Measurements from ENCODE around the gene TBATA. TPM values are rescaled to one million over a fixed set of nuclear protein-coding genes. Genes with fewer than 3 reads are reported as not detected.

TBATA gene
- total and polyA plus RNA-seq, 9 donors = 0.08 to 0.21 (median 0.09) TPM; not detected in 6

DNA sequence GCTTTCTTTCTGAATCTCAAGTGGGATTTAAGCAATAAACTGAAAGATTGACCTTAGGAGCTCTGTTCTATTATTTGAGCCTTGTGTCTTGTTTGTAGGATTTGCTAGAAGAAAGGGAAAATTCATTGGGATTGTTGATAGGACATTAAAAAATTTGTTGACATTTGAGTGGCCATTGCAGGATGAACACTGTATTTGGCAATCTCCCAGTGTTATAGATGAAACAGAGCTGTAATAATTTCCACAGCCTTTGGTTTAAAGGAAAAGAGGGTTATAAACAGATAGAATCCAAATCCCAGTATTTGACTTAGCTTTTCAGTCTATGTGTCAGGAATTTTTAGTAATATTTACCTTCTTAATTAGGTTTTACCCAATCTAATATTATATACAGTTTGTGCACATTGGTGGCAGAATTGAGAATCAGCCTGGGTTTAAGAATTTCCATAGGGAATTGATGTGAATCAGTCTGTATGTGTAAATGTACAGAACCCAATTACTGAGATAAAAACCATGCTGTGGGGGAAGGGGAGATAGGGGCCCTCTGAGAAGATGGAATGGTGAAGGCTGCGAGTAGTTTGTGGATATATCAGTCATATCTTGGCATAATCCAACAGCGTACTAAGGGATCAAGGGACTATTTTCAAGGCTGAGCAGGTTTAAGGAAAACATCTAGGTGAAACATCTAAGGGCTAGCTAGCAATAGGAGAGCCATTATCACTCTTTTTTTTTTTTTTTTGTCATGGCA lies 37.1 kb upstream of the TBATA start:
- no peaks in the 10 kb centered on the region for H3K9me3 ChIP-seq (replicated peaks; ENCODE audit: control insufficient read depth, low read depth, low read length)
- DNase-seq = no peak
- no peaks in the 10 kb centered on the region for H3K27me3 ChIP-seq (ENCODE audit: control insufficient read depth, insufficient read depth, low read length)
- no peak overlapping the region for H3K4me3 ChIP-seq (ENCODE audit: low read length)
- H3K4me1 ChIP-seq (ENCODE audit: control insufficient read depth, insufficient read depth, low read length) = no peaks in the 10 kb centered on the region
- H3K27ac ChIP-seq (ENCODE audit: low read length) = no peak overlapping the region
- peaks cover 33% of the 10 kb centered on the region for H3K36me3 ChIP-seq (ENCODE audit: control insufficient read depth, insufficient read depth, low read length)
- 80% methylated on average over 1 of the region's 2 CpGs for WGBS (ENCODE audit: insufficient coverage)

DNA sequence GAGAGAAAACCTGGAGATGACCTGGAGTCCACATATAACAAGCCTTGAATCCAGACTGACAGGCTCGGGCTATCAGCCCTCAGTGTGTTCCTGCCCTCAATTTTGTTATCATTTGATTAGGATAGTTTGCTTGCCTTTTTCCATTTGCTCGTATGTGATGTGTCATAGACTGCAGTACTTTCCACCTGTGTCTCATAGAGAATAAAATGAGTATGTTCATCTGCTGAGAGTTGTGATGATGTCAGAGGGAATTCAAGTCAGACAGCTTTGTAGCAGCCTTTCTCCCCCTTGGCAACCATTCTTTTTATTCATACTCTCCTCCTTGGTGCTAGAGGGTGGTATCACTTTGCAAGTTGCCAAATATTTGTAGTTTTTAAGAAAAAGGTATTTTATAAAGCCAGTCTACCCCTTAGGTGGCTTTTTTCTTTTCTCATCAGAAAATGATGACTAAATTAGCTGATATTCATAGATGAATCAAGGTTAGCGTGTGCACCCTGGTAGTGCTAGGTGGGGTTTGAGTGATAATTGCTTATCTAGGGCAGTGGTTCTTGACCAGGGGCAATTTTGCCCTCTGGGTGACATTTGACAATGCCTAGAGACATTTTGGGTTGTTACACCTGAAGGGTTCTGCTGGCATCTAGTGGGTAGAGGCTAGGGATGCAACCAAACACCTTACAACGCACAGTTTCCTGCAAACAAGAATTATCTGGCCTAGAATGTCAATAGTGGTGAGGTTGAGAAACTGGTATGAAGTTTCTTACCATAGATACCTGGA lies 36.0 kb upstream of the TBATA start:
- H3K4me1 ChIP-seq (ENCODE audit: control insufficient read depth, insufficient read depth, low read length) = peaks cover 2% of the 10 kb centered on the region
- no peaks in the 10 kb centered on the region for H3K9me3 ChIP-seq (replicated peaks; ENCODE audit: control insufficient read depth, low read depth, low read length)
- H3K27me3 ChIP-seq (ENCODE audit: control insufficient read depth, insufficient read depth, low read length) = no peaks in the 10 kb centered on the region
- DNase-seq = no peak
- no peak overlapping the region for H3K27ac ChIP-seq (ENCODE audit: low read length)
- peaks cover 33% of the 10 kb centered on the region for H3K36me3 ChIP-seq (ENCODE audit: control insufficient read depth, insufficient read depth, low read length)
- 100% methylated on average over 1 of the region's 4 CpGs for WGBS (ENCODE audit: insufficient coverage)
- H3K4me3 ChIP-seq (ENCODE audit: low read length) = no peak overlapping the region

DNA sequence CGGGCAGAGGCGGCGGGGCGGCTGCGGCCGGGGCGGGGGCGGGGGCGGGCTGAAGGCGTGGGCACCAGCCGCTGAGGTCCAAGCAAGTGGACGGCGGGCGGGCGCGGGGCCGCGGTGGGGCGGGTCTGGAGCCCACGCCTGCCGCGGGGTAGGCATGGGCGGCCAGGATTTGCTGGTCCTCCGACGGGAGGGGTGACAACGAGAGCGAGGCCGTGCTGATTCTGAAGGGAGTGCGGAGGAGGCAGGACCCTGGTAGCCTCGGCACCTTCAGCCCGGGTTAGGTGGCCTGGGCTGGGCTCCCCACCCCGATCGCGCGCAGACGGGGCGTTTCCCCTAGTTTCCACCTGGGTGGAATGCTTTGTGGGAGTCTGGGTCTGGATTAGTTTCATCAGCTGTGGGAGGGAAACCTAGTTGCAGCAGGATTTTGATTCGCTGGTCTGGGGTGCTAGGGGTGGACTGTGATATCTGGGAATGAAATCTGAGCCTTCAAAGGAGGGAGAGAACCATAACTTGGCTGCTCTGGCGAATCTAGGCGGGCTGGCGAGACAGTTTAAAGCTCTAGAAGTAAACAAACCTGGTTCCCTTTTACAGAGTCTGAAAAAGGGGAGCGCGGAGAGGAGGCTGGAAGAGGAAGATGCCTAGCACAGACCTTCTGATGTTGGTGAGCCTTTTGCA lies 31.2 kb upstream of the TBATA start:
- H3K9me3 ChIP-seq (replicated peaks; ENCODE audit: control insufficient read depth, low read depth, low read length) = no peaks in the 10 kb centered on the region
- peak overlapping the region; percentile 70 for H3K4me3 ChIP-seq (ENCODE audit: low read length)
- peak overlapping the region; percentile 93 for H3K27ac ChIP-seq (ENCODE audit: low read length)
- H3K36me3 ChIP-seq (ENCODE audit: control insufficient read depth, insufficient read depth, low read length) = peaks cover 20% of the 10 kb centered on the region
- peaks cover 4% of the 10 kb centered on the region for H3K4me1 ChIP-seq (ENCODE audit: control insufficient read depth, insufficient read depth, low read length)
- peak; percentile 92 for DNase-seq
- peaks cover 2% of the 10 kb centered on the region for H3K27me3 ChIP-seq (ENCODE audit: control insufficient read depth, insufficient read depth, low read length)
- under 1% methylated on average over 43 of the region's 43 CpGs for WGBS (ENCODE audit: insufficient coverage)

GRCh38 chr10:70815504-70816219 lies 30.5 kb upstream of the TBATA start, which contains the start of gene SGPL1:
TSS of gene SGPL1 (plus strand) at chr10:70815948. CDS start at chr10:70816854, 906 bp downstream.
- Histone ChIP-seq H3K27me3 (ENCODE audit: control insufficient read depth, insufficient read depth, low read length) (peaks cover 2% of the 10 kb centered on the region), H3K4me1 (ENCODE audit: control insufficient read depth, insufficient read depth, low read length) (peaks cover 4% of the 10 kb centered on the region), H3K36me3 (ENCODE audit: control insufficient read depth, insufficient read depth, low read length) (peaks cover 13% of the 10 kb centered on the region), H3K4me3 (ENCODE audit: low read length) (peak within 1 kb of the TSS; percentile 70), H3K27ac (ENCODE audit: low read length) (peak within 1 kb of the TSS; percentile 93), H3K9me3 (replicated peaks; ENCODE audit: control insufficient read depth, low read depth, low read length) (no peaks in the 10 kb centered on the region)
- WGBS (ENCODE audit: insufficient coverage) = 2% methylated on average over 56 of the region's 58 CpGs
- peak; percentile 91 for DNase-seq

DNA sequence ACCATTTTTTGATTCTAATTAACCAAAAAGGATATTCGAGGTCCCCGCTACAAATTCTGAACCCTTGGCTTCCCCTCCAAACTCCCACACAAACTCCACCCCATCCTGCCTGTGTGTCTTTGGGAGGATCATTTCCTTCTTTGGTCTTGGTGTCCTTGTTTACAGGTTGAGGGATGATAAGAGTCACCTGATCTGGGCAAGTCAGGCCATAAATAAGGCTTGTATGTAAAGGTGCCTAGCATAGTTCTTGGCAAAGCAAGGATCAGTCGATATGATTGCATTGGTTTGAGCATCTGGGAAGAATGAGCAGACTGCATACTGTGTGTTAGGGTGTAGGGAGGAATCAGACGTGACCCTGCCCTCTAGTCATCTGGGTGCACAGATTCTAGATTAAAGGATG lies 28.9 kb upstream of the TBATA start:
- no peak overlapping the region for H3K4me3 ChIP-seq (ENCODE audit: low read length)

GRCh38 chr10:70812814-70813213 lies 27.6 kb upstream of the TBATA start:
- no peak overlapping the region for H3K27ac ChIP-seq (ENCODE audit: low read length)
- peaks cover 5% of the 10 kb centered on the region for H3K36me3 ChIP-seq (ENCODE audit: control insufficient read depth, insufficient read depth, low read length)
- H3K4me3 ChIP-seq (ENCODE audit: low read length) = no peak overlapping the region
- no peak for DNase-seq
- peaks cover 2% of the 10 kb centered on the region for H3K27me3 ChIP-seq (ENCODE audit: control insufficient read depth, insufficient read depth, low read length)
- peaks cover 4% of the 10 kb centered on the region for H3K4me1 ChIP-seq (ENCODE audit: control insufficient read depth, insufficient read depth, low read length)
- H3K9me3 ChIP-seq (replicated peaks; ENCODE audit: control insufficient read depth, low read depth, low read length) = no peaks in the 10 kb centered on the region
- 80% methylated on average over 3 of the region's 4 CpGs for WGBS (ENCODE audit: insufficient coverage)

More for the DNA sequence above, 28.9 kb upstream of the TBATA start:
- peaks cover 4% of the 10 kb centered on the region for H3K4me1 ChIP-seq (ENCODE audit: control insufficient read depth, insufficient read depth, low read length)
- no peak for DNase-seq
- no peak overlapping the region for H3K27ac ChIP-seq (ENCODE audit: low read length)
- 80% methylated on average over 2 of the region's 4 CpGs for WGBS (ENCODE audit: insufficient coverage)
- peaks cover 7% of the 10 kb centered on the region for H3K36me3 ChIP-seq (ENCODE audit: control insufficient read depth, insufficient read depth, low read length)
- H3K27me3 ChIP-seq (ENCODE audit: control insufficient read depth, insufficient read depth, low read length) = peaks cover 2% of the 10 kb centered on the region
- no peaks in the 10 kb centered on the region for H3K9me3 ChIP-seq (replicated peaks; ENCODE audit: control insufficient read depth, low read depth, low read length)

DNA sequence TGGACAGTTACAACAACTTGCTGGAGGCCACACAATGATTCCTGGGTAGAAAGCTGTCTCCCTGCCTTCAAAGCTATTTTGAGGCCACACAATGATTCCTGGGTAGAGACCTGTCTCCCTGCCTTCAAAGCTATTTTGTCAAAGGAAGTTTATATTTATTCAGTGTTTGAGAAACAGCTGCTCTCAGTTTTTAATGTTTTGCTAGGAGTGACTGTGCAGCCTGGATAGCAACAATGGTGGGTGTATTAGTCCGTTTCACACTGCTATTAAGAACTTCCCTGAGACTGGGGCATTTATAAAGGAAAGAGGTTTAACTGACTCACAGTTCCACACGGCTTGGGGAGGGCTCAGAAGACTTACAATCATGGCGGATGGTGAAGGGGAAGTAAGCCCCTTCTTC lies 26.7 kb upstream of the TBATA start:
- Histone ChIP-seq H3K4me3 (ENCODE audit: low read length) (no peak overlapping the region), H3K4me1 (ENCODE audit: control insufficient read depth, insufficient read depth, low read length) (peaks cover 4% of the 10 kb centered on the region), H3K27me3 (ENCODE audit: control insufficient read depth, insufficient read depth, low read length) (peaks cover 2% of the 10 kb centered on the region), H3K27ac (ENCODE audit: low read length) (no peak overlapping the region), H3K36me3 (ENCODE audit: control insufficient read depth, insufficient read depth, low read length) (no peaks in the 10 kb centered on the region), H3K9me3 (replicated peaks; ENCODE audit: control insufficient read depth, low read depth, low read length) (no peaks in the 10 kb centered on the region)
- DNase-seq = no peak
- 37% methylated on average over 2 of the region's 3 CpGs for WGBS (ENCODE audit: insufficient coverage)

DNA sequence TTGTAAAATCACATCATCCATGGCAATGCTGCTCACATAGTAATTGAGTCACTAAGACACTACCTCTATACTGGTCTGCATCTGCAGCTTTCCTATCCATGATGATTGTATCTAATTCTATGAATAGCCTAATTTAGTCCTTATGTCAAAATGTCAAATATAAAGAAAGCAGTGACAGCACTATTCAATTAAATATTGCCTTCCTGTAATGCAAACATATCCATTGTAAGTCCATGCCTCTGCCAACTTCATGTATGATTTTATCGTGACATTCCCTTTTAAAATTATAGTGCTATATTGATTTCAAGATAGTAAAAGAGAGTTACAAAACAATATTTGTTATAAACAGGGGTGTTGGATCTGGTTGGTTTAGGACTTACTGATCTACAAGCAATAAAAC lies 25.8 kb upstream of the TBATA start:
- WGBS (ENCODE audit: insufficient coverage) = no CpG with 5 or more reads among the region's 1 CpG
- no peak overlapping the region for H3K27ac ChIP-seq (ENCODE audit: low read length)
- H3K9me3 ChIP-seq (replicated peaks; ENCODE audit: control insufficient read depth, low read depth, low read length) = no peaks in the 10 kb centered on the region
- peaks cover 3% of the 10 kb centered on the region for H3K4me1 ChIP-seq (ENCODE audit: control insufficient read depth, insufficient read depth, low read length)
- H3K27me3 ChIP-seq (ENCODE audit: control insufficient read depth, insufficient read depth, low read length) = peaks cover 2% of the 10 kb centered on the region
- no peak for DNase-seq
- H3K36me3 ChIP-seq (ENCODE audit: control insufficient read depth, insufficient read depth, low read length) = no peaks in the 10 kb centered on the region
- no peak overlapping the region for H3K4me3 ChIP-seq (ENCODE audit: low read length)

GRCh38 chr10:70809726-70810125 lies 24.5 kb upstream of the TBATA start:
- no CpG with 5 or more reads among the region's 2 CpGs for WGBS (ENCODE audit: insufficient coverage)
- Histone ChIP-seq H3K9me3 (replicated peaks; ENCODE audit: control insufficient read depth, low read depth, low read length) (no peaks in the 10 kb centered on the region), H3K36me3 (ENCODE audit: control insufficient read depth, insufficient read depth, low read length) (no peaks in the 10 kb centered on the region), H3K4me3 (ENCODE audit: low read length) (no peak overlapping the region), H3K27me3 (ENCODE audit: control insufficient read depth, insufficient read depth, low read length) (peaks cover 2% of the 10 kb centered on the region), H3K4me1 (ENCODE audit: control insufficient read depth, insufficient read depth, low read length) (no peaks in the 10 kb centered on the region), H3K27ac (ENCODE audit: low read length) (no peak overlapping the region)
- no peak for DNase-seq
